GM21381 (cell line): ENCODE measurements around the gene NBAS.

ENCODE experiments used
- ATAC-seq: cut with Tn5 transposase; IDR thresholded peaks from one replicate; pipeline ENCODE4 v1.9.1; 2021; ENCODE audit warnings: mild to moderate bottlenecking, moderate library complexity; ENCODE audit not compliant: unreplicated experiment

Gene NBAS

GRCh38 chr2:15372019-15372418 is 189.1 kb downstream of the NBAS start:
- ATAC-seq: no peak

GRCh38 chr2:15369129-15369528 is 192.0 kb downstream of the NBAS start:
- no peak for ATAC-seq

GRCh38 chr2:15367715-15368114 is 193.4 kb downstream of the NBAS start:
- peak; percentile 78 for ATAC-seq

GRCh38 chr2:15367205-15367604 is 193.9 kb downstream of the NBAS start:
- no peak for ATAC-seq

- no peak for ATAC-seq
Measured at GRCh38 chr2:15365411-15365810, 195.7 kb downstream of the NBAS start.

- no peak for ATAC-seq
Measured at GRCh38 chr2:15364561-15364960, 196.6 kb downstream of the NBAS start.

GRCh38 chr2:15363734-15364133 is 197.4 kb downstream of the NBAS start:
- ATAC-seq: no peak

GRCh38 chr2:15363142-15363541 is 198.0 kb downstream of the NBAS start:
- ATAC-seq: no peak

- no peak for ATAC-seq
Measured at GRCh38 chr2:15359716-15360531, 201.2 kb downstream of the NBAS start.

- ATAC-seq: no peak
Measured at GRCh38 chr2:15357922-15358321, 203.2 kb downstream of the NBAS start.

GRCh38 chr2:15357186-15357585 is 203.9 kb downstream of the NBAS start:
- no peak for ATAC-seq

GRCh38 chr2:15355386-15355785 is 205.7 kb downstream of the NBAS start:
- ATAC-seq: no peak

GRCh38 chr2:15354596-15355366 is 206.4 kb downstream of the NBAS start:
- no peak for ATAC-seq

- ATAC-seq: no peak
Measured at GRCh38 chr2:15352363-15352762, 208.8 kb downstream of the NBAS start.

- no peak for ATAC-seq
Measured at GRCh38 chr2:15348636-15349035, 212.5 kb downstream of the NBAS start.

GRCh38 chr2:15348045-15348444 is 213.1 kb downstream of the NBAS start:
- ATAC-seq: no peak

- ATAC-seq: no peak
Measured at GRCh38 chr2:15346624-15347023, 214.5 kb downstream of the NBAS start.

- no peak for ATAC-seq
Measured at GRCh38 chr2:15337996-15338666, 223.0 kb downstream of the NBAS start.

GRCh38 chr2:15334644-15335326 is 226.3 kb downstream of the NBAS start:
- ATAC-seq: no peak

- no peak for ATAC-seq
Measured at GRCh38 chr2:15331787-15332186, 229.3 kb downstream of the NBAS start.

GRCh38 chr2:15325296-15325695 is 235.8 kb downstream of the NBAS start:
- no peak for ATAC-seq
